Body of pancreas (tissue), 4 donors: ENCODE results near the gene ADGRD2.

ENCODE experiments used
- POLR2A ChIP-seq, 3 donors: fragments of 450-650 bp; IDR thresholded peaks; one replicate each; pipeline ENCODE4 v1.6.1; 2016; ENCODE audit warnings: antibody characterized with exemption in 3 of 3, mild to moderate bottlenecking in 2 of 3
- TF ChIP-seq, protein P1 (sequence below), 7 experiments: fragments of 450-650 bp in 4 of 7; fragments of 200-600 bp in 3 of 7; sonication (generic) in 3 of 7; IDR thresholded peaks; one replicate each; pipeline ENCODE4 v1.5.1; 2016 to 2019; ENCODE audit warnings: antibody characterized with exemption in 7 of 7

DNA sequence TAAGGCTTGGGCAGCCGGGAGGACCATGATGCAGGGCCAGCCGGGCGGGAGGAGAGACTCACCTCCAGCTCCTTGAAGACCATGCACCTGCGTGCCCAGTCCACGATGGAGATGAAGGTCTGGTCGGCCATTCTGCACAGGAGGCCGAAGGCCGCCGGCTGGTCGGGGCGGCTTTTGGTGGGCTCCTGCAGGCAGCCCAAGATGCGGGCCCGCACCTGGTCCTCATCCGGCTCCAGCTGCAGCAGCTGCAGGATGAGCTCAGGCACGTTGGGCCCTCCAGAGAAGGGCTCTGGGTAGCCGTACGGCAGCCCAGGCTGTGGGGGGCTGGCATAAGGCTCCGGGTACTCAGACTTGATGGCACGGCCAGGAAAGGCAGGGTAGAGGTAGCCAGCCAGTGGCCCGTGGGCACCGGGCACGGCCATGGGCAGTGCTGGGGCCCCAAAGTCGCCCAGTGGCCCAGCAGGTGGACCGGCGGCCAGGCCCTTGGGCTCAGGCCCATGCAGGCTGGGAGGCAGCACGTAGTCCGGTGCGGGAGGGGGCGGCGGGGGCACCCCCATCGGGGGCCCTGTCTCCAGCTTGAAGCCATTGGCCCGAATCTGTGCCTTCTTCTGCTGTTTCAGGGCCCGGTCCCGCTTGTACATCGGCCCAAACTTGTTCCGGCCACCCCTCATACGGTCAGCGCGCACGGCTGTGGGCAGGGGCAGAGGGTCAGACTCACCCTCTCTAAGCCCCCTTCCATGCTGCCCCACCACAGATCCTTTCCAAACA lies 50.0 kb downstream of the ADGRD2 start:
- no peak for TF ChIP-seq POLR2A (IDR thresholded peaks at IDR 0.05)
- TF ChIP-seq, protein P1, sequence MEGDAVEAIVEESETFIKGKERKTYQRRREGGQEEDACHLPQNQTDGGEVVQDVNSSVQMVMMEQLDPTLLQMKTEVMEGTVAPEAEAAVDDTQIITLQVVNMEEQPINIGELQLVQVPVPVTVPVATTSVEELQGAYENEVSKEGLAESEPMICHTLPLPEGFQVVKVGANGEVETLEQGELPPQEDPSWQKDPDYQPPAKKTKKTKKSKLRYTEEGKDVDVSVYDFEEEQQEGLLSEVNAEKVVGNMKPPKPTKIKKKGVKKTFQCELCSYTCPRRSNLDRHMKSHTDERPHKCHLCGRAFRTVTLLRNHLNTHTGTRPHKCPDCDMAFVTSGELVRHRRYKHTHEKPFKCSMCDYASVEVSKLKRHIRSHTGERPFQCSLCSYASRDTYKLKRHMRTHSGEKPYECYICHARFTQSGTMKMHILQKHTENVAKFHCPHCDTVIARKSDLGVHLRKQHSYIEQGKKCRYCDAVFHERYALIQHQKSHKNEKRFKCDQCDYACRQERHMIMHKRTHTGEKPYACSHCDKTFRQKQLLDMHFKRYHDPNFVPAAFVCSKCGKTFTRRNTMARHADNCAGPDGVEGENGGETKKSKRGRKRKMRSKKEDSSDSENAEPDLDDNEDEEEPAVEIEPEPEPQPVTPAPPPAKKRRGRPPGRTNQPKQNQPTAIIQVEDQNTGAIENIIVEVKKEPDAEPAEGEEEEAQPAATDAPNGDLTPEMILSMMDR (IDR thresholded peaks at IDR 0.05): no peak
